Urinary bladder (tissue), 4 donors: ENCODE data around the gene ROPN1. TPM values are rescaled to one million over a fixed set of nuclear protein-coding genes. Genes with fewer than 3 reads are reported as not detected.
A peak's percentile ranks its signal among the peaks of the same experiment; 100 is the strongest.
"Not testable (repeated sequence)": the region's sequence is repeated elsewhere in the genome, so short reads cannot be mapped to it uniquely, and the experiment has no call there.

ENCODE experiments used
- DNase-seq: peaks from one replicate; pipeline ENCODE4 v3.0.0-alpha.2; 2015; ENCODE audit errors: extremely low spot score
- H3K27ac ChIP-seq: one replicate; pipeline ENCODE4 v1.5.1; 2013; ENCODE audit warnings: low read depth, mild to moderate bottlenecking, moderate library complexity
- H3K36me3 ChIP-seq: one replicate; pipeline ENCODE4 v1.6.1; 2013; ENCODE audit warnings: mild to moderate bottlenecking, moderate library complexity; ENCODE audit not compliant: insufficient read depth
- H3K4me1 ChIP-seq: one replicate; pipeline ENCODE4 v1.6.1; 2013; ENCODE audit warnings: mild to moderate bottlenecking, moderate library complexity; ENCODE audit not compliant: insufficient read depth
- H3K4me3 ChIP-seq: one replicate; pipeline ENCODE4 v1.5.1; 2013; ENCODE audit warnings: low read depth, low read length
- WGBS: extraction: QIAGEN DNeasy Blood & Tissue Kit; methylation state at CpG from one replicate; pipeline ENCODE4 v1.1.7; 2013; 5-methylcytosine and 5-hydroxymethylcytosine counted together
- polyA plus RNA-seq: library from polyadenylated mRNA; stranded (reverse); fragments of 200-250 nt; gene quantifications from one replicate; pipeline ENCODE4 v1.2.3, GENCODE V29; 2013
- total RNA-seq: library from RNA; depleted of rRNA; stranded (reverse); fragments of >200 nt; gene quantifications from one replicate; pipeline ENCODE4 v1.2.3, GENCODE V29; 2014
- donor health status: healthy with polysubstance abuse.
- donor health status: healthy.

Gene ROPN1
- total RNA-seq (not detected), polyA plus RNA-seq (not detected)

DNA sequence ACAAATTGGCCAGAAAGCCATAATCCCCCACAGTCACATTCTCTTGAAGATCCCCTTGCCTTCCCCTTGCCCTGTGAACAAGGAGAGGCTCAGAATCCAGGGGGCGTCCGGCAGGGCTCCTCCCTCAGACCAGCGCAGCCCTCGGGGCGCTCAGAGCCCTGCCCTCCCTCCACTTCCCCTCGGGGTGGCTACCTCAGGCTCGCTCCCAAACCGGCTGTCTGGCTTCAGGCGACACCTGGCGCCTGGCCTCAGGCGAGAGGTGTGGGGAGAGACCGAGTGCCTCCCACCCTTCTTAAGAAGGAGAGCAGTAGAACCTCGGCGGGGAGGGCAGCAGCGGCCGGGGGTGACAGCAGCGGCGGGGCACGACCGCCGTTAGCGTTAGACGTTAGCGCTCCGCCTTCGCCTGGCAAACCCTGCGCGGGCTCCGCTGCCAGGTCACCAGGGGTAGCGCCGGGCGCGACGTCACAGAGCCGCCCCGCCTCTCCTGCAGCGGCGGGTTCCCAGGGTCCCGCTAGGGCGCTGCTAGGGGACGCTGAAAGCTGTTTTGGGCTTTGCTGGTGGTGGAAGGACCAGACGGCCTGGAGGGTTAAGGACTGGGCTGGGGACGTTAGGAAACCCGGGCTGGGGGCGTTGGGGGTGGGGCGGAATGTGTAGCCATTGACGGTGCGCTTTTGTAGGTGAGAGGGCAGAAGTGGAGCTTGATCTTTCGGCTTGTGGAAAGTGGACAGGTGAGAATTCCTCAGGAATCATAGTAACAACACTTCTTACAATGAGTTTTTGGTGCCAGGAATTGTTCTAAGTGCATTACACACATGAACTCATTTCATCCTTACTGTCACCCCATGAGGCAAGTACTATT is at the start of gene ROPN1:
Gene ROPN1, minus strand, starts transcription at position 395 of the 859 bp plus-strand sequence. CDS start 11,643 bp downstream, outside the sequence.
- whole genome bisulfite sequencing = 9% methylated on average over 5 of the region's 49 CpGs
- not testable (repeated sequence) for H3K4me3 ChIP-seq, DNase-seq, H3K36me3 ChIP-seq, H3K4me1 ChIP-seq, H3K27ac ChIP-seq

DNA sequence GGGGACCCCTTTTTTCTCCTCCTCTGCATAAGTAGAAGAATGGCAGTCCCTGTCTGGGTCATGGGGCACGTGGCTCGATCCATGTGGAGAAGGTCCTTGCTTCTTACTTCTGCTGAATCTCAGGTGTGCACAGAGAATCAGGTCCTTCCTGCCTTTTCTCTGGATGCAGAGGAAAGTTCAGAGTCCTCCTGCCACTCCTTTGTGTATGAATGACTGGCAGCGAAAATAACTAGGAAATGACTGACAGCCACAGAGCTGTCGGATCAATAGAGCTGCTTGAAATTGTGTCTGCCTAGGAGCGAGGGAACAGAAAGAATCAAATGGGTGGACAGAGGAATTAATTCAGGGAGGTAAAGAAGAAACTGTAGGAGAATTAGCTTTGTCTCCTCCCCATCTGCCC is 49.6 kb upstream of the ROPN1 start:
- WGBS = 91% methylated on average over 5 of the region's 5 CpGs

DNA sequence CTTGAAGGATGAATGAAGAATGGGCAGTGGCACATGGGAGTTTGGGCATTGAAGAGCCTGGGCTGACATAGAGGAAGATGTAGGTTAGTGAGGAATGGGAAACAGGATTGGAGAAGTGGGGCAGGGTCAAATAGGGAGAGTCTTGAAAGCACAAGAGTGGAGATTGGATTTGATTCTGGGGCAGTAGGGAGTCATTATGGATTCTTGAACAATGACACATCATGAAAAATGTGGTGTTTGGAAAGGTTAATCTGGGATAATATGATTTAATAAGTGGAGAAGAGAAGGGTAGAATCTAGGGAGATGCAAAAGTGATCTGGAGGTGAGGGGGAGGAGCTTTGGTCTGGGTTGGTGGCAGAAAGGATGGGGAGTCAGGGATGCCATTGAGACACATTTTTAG is 45.4 kb upstream of the ROPN1 start:
- no peak for DNase-seq
- H3K4me3 ChIP-seq = no peak overlapping the region
- no peaks in the 10 kb centered on the region for H3K4me1 ChIP-seq
- no peak overlapping the region for H3K27ac ChIP-seq
- H3K36me3 ChIP-seq = no peaks in the 10 kb centered on the region

More for the DNA sequence above, 49.6 kb upstream of the ROPN1 start:
- H3K4me3 ChIP-seq = no peak overlapping the region
- no peaks in the 10 kb centered on the region for H3K4me1 ChIP-seq
- no peaks in the 10 kb centered on the region for H3K36me3 ChIP-seq
- DNase-seq = no peak
- H3K27ac ChIP-seq = no peak overlapping the region

DNA sequence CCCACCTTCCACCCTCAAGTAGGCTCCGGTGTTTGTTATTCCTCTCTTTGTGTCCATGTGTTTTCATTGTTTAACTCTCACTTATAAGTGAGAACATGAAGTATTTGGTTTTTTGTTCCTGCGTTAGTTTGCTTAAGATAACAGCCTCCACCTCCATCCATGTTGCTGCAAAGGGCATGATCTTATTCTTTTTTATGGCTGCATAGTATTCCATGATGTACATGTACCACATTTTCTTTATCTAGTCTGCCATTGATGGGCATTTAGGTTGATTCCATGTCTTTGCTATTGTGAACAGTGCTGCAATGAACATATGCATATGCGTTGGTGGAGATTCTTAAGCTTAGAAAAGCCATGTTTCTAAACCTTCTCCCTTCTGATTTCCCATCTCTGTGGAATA is 44.3 kb upstream of the ROPN1 start:
- not testable (repeated sequence) for H3K27ac ChIP-seq, H3K4me3 ChIP-seq, H3K4me1 ChIP-seq, H3K36me3 ChIP-seq, DNase-seq
- 97% methylated on average over 3 of the region's 3 CpGs for WGBS

DNA sequence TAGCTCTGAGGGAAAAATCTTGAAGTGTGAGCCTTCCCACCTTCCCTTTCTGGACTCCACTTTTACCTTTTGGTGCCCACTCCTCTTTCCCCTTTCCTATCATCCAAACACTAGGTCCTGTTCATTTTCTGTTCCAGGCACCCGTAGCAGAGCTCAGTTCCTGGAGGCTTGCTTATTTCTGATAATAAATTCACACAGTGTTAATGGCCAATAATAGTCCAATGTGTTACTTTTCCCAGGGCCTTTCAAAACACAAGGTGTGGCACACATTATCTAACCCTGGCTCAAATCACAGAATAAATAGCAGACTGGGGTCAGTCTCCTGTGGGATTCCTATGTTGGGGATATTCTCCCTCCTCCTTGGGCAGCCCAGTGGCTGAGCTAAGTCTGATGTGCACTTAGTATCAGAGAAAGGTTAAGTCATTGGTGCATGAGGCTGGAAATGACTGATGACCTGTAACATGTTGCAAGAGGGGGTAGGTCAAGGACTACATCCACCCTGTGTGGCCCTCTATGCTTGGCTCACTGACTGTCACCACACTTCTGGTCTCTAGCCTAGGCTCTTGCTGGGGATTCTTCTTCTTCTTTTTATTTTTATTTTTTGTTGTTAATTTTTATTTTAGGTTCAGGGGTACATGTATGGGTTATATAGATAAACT is 43.7 kb upstream of the ROPN1 start:
- WGBS = 89% methylated on average over 1 of the region's 1 CpG
- H3K4me1 ChIP-seq = no peaks in the 10 kb centered on the region
- H3K36me3 ChIP-seq = no peaks in the 10 kb centered on the region
- no peak overlapping the region for H3K27ac ChIP-seq
- H3K4me3 ChIP-seq = no peak overlapping the region
- no peak for DNase-seq

DNA sequence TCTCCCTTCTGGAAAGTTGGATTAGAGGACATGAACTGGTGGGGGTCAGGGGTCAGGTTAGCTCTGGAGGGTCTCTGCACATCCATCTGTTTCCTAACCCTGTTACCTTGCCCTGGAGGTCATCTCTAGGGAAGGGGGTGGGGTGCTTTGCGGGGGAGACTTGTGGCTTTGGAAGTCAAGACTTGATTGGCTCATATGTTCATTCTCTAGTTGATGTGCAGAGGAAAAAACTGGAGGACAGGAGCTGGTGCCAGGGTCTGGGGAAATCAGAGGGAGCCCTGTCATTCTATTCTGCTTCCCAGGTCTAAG is 42.9 kb upstream of the ROPN1 start:
- Histone ChIP-seq H3K4me3 (no peak overlapping the region), H3K27ac (no peak overlapping the region), H3K36me3 (no peaks in the 10 kb centered on the region), H3K4me1 (no peaks in the 10 kb centered on the region)
- WGBS = 59% methylated on average over 1 of the region's 1 CpG
- DNase-seq = no peak

DNA sequence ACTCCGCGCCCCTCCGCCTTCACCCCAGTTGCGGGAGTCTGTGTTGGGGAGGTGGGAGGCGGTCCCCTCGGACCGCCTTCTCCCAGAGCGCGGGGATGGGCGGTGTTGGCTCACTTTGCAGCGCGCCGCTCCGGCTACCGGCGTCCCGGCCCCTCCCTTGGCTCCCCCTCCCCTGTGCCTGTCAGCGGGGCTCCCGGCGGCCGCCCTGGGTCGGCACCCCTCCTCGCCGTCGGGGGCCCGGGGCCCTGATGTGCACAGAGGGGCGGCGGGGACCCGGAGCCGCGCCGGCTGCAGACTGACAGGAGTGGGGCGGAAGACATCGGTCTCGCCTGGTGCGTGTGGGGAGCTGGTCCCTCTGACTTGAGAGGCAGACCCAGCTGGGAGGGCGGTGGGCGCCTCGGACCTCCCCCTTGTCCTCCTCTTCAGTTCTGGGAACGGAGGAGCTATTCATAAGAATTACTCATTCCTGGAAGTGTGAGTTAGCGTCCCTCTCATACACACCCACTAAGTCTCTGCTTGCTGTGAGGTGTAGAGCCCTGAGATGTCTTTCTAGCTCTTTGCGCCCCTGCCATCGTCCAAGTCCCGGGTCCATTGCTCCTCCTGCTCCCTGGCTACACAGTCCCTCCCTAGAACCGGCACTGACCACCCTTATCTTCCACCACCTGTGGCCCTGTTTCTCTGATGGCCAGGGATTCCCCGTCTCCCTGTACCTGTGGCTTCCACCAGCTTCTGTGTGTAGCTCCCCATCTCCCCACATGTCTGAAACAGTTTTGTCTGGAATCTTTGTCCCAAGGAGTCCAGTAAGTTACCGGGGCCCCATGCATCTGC is 42.3 kb upstream of the ROPN1 start:
- 4% methylated on average over 47 of the region's 47 CpGs for WGBS
- DNase-seq = no peak
- Histone ChIP-seq H3K4me3 (peak overlapping the region; percentile 80), H3K36me3 (no peaks in the 10 kb centered on the region), H3K4me1 (no peaks in the 10 kb centered on the region), H3K27ac (no peak overlapping the region)

DNA sequence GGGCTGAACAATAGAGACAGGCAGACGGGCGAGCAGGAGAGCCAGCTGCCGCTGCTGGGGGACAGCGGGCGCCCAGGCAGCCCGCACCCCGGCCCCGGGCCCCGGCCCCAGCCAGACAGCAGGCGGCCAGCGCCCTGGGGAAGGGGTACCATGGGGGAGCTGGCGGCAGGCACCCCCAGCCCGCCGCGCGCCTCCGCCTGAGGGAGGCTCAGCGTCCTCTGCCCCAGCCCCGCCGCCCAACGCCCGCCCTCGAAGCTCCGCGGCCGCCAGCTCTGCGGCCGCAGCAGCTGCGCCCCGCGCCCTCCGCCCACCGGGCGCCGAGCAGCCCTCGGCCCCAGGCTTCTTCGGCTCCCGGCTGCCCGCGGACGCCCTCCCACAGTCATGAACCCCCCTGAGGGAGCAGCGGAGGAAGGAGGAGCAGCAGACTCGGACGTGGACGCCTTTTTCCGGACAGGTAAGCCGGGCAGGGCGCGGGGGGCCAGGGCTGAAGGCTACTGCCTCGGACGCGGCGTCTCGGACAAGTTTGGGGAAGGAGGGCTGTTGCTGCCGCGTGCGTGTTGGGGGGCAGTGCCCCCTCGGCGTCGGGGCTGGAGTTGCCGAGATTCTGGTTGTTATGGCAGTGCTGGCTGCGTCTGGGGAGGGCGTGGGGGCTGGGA is 41.6 kb upstream of the ROPN1 start, which contains the start of gene KALRN:
Gene KALRN, plus strand, starts transcription at position 10 of the 656 bp plus-strand sequence.
- Histone ChIP-seq H3K4me3 (peak within 1 kb of the TSS; percentile 80), H3K36me3 (no peaks in the 10 kb centered on the region), H3K4me1 (no peaks in the 10 kb centered on the region), H3K27ac (peak within 1 kb of the TSS; percentile 65)
- DNase-seq = no peak
- under 1% methylated on average over 63 of the region's 63 CpGs for WGBS

DNA sequence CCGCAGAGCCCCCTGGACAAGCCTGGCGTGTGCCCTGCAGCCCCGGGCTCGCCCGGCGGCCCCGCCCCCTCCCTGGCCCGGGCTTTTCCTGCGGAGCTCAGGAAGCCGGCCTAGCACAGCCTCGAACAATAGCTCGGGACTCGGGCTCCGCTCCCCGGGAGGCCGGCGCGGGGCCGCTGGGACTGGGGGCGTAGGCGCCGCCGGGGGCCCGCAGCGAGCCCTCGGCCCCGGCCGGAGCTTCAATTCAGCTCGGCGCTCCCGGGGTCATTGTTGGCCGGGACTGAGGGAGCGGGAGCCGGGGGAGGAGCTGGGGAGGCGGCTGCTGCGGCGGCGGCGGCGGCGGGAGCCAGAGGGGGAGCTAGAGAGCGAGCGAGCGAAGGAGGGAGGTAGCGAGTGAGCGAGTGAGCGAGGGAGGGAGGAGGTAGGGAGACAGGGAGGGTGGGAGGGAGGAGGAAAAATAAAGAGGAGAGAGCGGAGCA is 41.0 kb upstream of the ROPN1 start:
- peak; percentile 74 for DNase-seq
- Histone ChIP-seq H3K4me3 (peak overlapping the region; percentile 80), H3K27ac (peak overlapping the region; percentile 65), H3K36me3 (no peaks in the 10 kb centered on the region), H3K4me1 (no peaks in the 10 kb centered on the region)
- WGBS = 1% methylated on average over 48 of the region's 48 CpGs

DNA sequence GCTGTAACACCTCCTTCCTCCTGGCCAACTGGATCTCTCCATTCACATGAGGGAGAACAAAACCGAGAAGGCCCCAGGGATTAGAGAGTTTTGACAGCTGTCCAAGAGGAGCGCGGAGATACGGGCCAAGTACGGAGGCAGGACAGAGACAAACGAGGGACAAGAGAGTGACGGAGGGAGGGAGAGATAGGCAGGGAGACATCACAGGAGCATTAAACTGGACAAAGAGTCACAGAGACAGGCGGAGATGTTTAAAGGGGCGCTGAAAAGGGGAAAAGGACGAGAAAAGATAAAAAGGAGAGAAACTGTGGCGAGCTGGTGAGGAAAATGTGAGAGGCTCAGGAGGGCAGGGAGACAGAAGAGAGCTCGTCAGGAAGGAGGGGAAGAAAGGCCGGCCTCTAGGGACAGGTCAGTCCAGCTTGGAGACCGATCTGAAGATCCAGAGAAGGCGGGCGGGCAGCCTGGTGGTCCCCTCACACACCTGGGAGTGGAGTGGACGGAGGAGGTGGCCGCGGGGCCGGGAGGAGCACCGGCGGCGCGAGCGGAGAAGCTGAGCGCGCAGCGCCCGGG is 40.5 kb upstream of the ROPN1 start:
- Histone ChIP-seq H3K36me3 (no peaks in the 10 kb centered on the region), H3K4me3 (peak overlapping the region; percentile 80), H3K27ac (no peak overlapping the region), H3K4me1 (no peaks in the 10 kb centered on the region)
- peak; percentile 26 for DNase-seq
- WGBS = 15% methylated on average over 29 of the region's 29 CpGs

DNA sequence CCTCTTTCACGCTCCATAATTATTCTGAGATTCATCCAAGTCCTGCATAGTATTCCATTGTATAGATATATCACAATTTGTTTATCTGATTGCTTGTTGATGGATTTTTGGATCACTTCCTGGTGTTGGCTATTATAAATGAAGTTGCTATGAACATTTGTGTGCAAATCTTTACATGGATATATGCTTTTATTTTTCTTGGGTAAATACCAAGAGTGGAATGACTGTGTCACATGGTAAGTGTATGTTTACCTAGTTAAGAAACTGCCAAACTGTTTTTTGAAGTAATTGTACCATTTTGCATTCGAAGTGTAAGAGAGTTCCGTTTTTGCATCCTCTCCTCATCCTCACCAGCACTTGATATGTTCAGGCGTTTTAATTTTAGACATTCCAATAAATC is 34.6 kb upstream of the ROPN1 start:
- DNase-seq = no peak
- 58% methylated on average over 4 of the region's 4 CpGs for WGBS
- no peaks in the 10 kb centered on the region for H3K36me3 ChIP-seq
- H3K27ac ChIP-seq = no peak overlapping the region
- H3K4me3 ChIP-seq = no peak overlapping the region
- H3K4me1 ChIP-seq = no peaks in the 10 kb centered on the region

DNA sequence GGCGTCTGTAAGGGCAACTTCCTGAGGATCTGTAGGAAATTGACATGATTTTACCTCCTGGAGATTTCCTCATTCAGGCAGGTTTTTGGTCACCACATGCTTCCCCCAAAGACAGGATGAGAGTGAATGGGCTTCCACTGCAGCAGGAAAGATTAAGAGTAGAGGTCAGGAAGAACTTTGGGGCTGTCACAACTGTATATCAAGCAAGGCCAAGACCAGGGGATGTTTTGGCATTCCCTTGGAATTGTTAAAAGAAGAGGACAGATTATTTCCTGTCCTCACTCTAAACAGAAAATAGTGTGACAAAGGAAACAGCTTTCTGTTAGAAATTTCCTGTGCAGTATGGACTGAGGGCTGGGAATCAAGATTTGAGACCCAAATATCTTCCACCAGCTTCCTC is 31.6 kb upstream of the ROPN1 start:
- H3K36me3 ChIP-seq, DNase-seq, H3K4me3 ChIP-seq, H3K4me1 ChIP-seq, H3K27ac ChIP-seq: not testable (repeated sequence)
- 91% methylated on average over 1 of the region's 1 CpG for WGBS

DNA sequence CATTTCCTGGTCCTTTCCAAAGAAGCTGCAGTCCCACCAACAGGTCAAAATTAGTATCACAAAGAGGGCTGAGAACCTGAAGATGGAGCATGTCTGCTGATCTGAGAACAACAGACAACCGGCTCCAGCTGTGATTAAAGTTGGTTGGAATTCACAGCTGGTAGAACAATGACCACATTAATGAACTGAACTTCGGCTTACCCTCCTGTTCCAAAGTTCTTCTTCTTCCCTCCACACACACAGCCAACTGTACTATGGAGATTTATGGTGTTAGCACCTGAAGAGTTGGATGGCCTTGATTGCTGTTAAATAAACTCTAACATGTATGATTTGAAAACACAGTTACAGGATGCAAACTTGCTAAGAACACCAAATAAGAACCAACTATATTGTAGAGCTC is 27.4 kb upstream of the ROPN1 start:
- DNase-seq = no peak
- WGBS = 75% methylated on average over 2 of the region's 2 CpGs
- no peaks in the 10 kb centered on the region for H3K36me3 ChIP-seq
- no peak overlapping the region for H3K27ac ChIP-seq
- no peaks in the 10 kb centered on the region for H3K4me1 ChIP-seq
- no peak overlapping the region for H3K4me3 ChIP-seq
